HG03064 (cell line): ENCODE measurements around the gene CTNND2.

Experiments
- ATAC-seq: cut with Tn5 transposase; IDR thresholded peaks from one replicate; pipeline ENCODE4 v1.9.1; 2021; ENCODE audit warnings: low read depth; ENCODE audit not compliant: unreplicated experiment

The CTNND2 gene

GRCh38 chr5:11230890-11231289 is 673.4 kb downstream of the CTNND2 start:
- ATAC-seq, result no peak

- no peak for ATAC-seq
These were observed 677.2 kb downstream of the CTNND2 start for GRCh38 chr5:11227064-11227463.

GRCh38 chr5:11224436-11225187 is 679.6 kb downstream of the CTNND2 start:
- ATAC-seq, result no peak

- no peak for ATAC-seq
These were observed 682.1 kb downstream of the CTNND2 start for GRCh38 chr5:11222169-11222568.

GRCh38 chr5:11214864-11215644 is 689.2 kb downstream of the CTNND2 start:
- ATAC-seq, result no peak

GRCh38 chr5:11212706-11213105 is 691.5 kb downstream of the CTNND2 start:
- no peak for ATAC-seq

GRCh38 chr5:11197726-11198125 is 706.5 kb downstream of the CTNND2 start:
- no peak for ATAC-seq

GRCh38 chr5:11191673-11192072 is 712.6 kb downstream of the CTNND2 start:
- ATAC-seq, result no peak

- no peak for ATAC-seq
These were observed 721.7 kb downstream of the CTNND2 start for GRCh38 chr5:11182441-11183080.

- ATAC-seq, result no peak
These were observed 722.3 kb downstream of the CTNND2 start for GRCh38 chr5:11181940-11182339.

GRCh38 chr5:11180890-11181289 is 723.4 kb downstream of the CTNND2 start:
- ATAC-seq, result no peak

- no peak for ATAC-seq
These were observed 726.1 kb downstream of the CTNND2 start for GRCh38 chr5:11177999-11178711.

- no peak for ATAC-seq
These were observed 729.7 kb downstream of the CTNND2 start for GRCh38 chr5:11174591-11174990.

GRCh38 chr5:11172484-11172883 is 731.8 kb downstream of the CTNND2 start:
- ATAC-seq, result no peak

GRCh38 chr5:11171236-11171635 is 733.0 kb downstream of the CTNND2 start:
- no peak for ATAC-seq

GRCh38 chr5:11166923-11167322 is 737.3 kb downstream of the CTNND2 start:
- no peak for ATAC-seq

- no peak for ATAC-seq
These were observed 739.5 kb downstream of the CTNND2 start for GRCh38 chr5:11164531-11165294.

- ATAC-seq, result no peak
These were observed 747.1 kb downstream of the CTNND2 start for GRCh38 chr5:11157132-11157531.

GRCh38 chr5:11153670-11154382 is 750.4 kb downstream of the CTNND2 start:
- ATAC-seq, result no peak
